ENCODE results near the gene CADPS2. TPM values are rescaled to one million over a fixed set of nuclear protein-coding genes. Genes with fewer than 3 reads are reported as not detected.

Gene CADPS2
- total and polyA plus RNA-seq, 10 of the 15 experiments (the other 5 are each of a cell fraction or from before 2014, with no cell fraction given) = 0.05 to 7.5 (median 0.25) TPM

- TF ChIP-seq PRDM15 (CRISPR knock-in tag; IDR thresholded peaks at IDR 0.05) (no peak), MYB (IDR thresholded peaks at IDR 0.05; ENCODE audit: borderline replicate concordance, low read depth, low read length) (no peak), DPF2 (IDR thresholded peaks at IDR 0.05) (no peak), POLR2AphosphoS5 (IDR thresholded peaks at IDR 0.05; ENCODE audit: low read length) (no peak), EED (IDR thresholded peaks at IDR 0.05; ENCODE audit: low read depth) (no peak), EZH2 (IDR thresholded peaks at IDR 0.05; ENCODE audit: borderline replicate concordance, control insufficient read depth, low read depth, low read length) (no peak), USF2 (IDR thresholded peaks at IDR 0.05; ENCODE audit: borderline replicate concordance, low read depth, low read length) (no peak)
Observed at GRCh38 chr7:122663733-122664132, 222.5 kb downstream of the CADPS2 start (continued).

- no peak for TF ChIP-seq TCF12 (IDR thresholded peaks at IDR 0.05; ENCODE audit: low read depth, low read length)
- no peak for TF ChIP-seq HCFC1 (IDR thresholded peaks at IDR 0.05; ENCODE audit: low read length)
- no peak for TF ChIP-seq JUND (IDR thresholded peaks at IDR 0.05; ENCODE audit: low read depth, low read length)
- no peak for TF ChIP-seq PRDM15 (CRISPR knock-in tag; IDR thresholded peaks at IDR 0.05)
- TF ChIP-seq MYB (IDR thresholded peaks at IDR 0.05; ENCODE audit: borderline replicate concordance, low read depth, low read length) = no peak
- TF ChIP-seq CREM (IDR thresholded peaks at IDR 0.05; ENCODE audit: low read depth) = no peak
- SMC1A ChIA-PET (ENCODE audit: uncharacterized antibody, unreplicated experiment) = interaction anchor here (0.6 to 1.1 kb wide), 4 partner anchors 11 to 410 kb away, joined by 3 to 6 read pairs (median 4); no protein-coding TSS in a partner anchor
- H3K27ac ChIP-seq (ENCODE audit: control insufficient read depth, insufficient read depth) = no peak overlapping the region
- H3K79me2 ChIP-seq (ENCODE audit: control insufficient read depth, insufficient read depth, low read length) = no peaks in the 10 kb centered on the region
- no peaks in the 10 kb centered on the region for H3K4me1 ChIP-seq (ENCODE audit: control insufficient read depth, insufficient read depth, low read length)
- RAD21 ChIA-PET (ENCODE audit: unreplicated experiment) = interaction anchor here (1.1 kb wide), 1 partner anchor 21 kb away, joined by 4 read pairs; no protein-coding TSS in a partner anchor
- H3K36me3 ChIP-seq (ENCODE audit: control insufficient read depth in 2 of 2, insufficient read depth in 2 of 2, low read length in 1 of 2) = no peaks in the 10 kb centered on the region
- in situ Hi-C loops (cut with MboI) (no loop called here), intact Hi-C loops (cut with micrococcal nuclease; ENCODE audit: unreplicated experiment) (no loop called here)
- WGBS (ENCODE audit: insufficient coverage, insufficient replicate concordance, low lambda C conversion rate, missing lambda C conversion rate) = 0% methylated on average over 2 of the region's 2 CpGs
- H4K20me1 ChIP-seq (ENCODE audit: control insufficient read depth, insufficient read depth) = no peaks in the 10 kb centered on the region
- POLR2A ChIA-PET = interaction anchor here (0.6 to 1.7 kb wide), 3 partner anchors 10 to 68 kb away, joined by 3 to 12 read pairs (median 5); no protein-coding TSS in a partner anchor
- no peak overlapping the region for H3K9ac ChIP-seq (ENCODE audit: control insufficient read depth, insufficient read depth, low read length)
- DNase-seq (ENCODE audit: low read depth, low spot score) = no peak
- no TSS peak for BruUV-seq (replicated peaks)
- no peak overlapping the region for H3K4me2 ChIP-seq (ENCODE audit: control insufficient read depth, insufficient read depth)
- CTCF ChIA-PET = interaction anchor here (3.0 kb wide), 1 partner anchor 20 kb away, joined by 14 read pairs; no protein-coding TSS in a partner anchor
- H3K9me3 ChIP-seq (replicated peaks; ENCODE audit: control insufficient read depth, insufficient read depth, low read length) = no peaks in the 10 kb centered on the region
- no peak overlapping the region for H2AFZ ChIP-seq (ENCODE audit: control insufficient read depth, low read depth, low read length)
- no peak for FAIRE-seq
- H3K4me3 ChIP-seq = no peak overlapping the region
- no peaks in the 10 kb centered on the region for H3K27me3 ChIP-seq (replicated peaks in 1 of 2; ENCODE audit: control insufficient read depth in 2 of 2, insufficient read depth in 2 of 2, low read length in 1 of 2)
- ATAC-seq = no peak
Observed at GRCh38 chr7:122658856-122659255, 227.4 kb downstream of the CADPS2 start.
